ENCODE data around the gene SORT1. TPM values are rescaled to one million over a fixed set of nuclear protein-coding genes. Genes with fewer than 3 reads are reported as not detected.

Gene SORT1
- total and polyA plus RNA-seq, 12 donors, result 32.8 to 235 (median 119) TPM

DNA sequence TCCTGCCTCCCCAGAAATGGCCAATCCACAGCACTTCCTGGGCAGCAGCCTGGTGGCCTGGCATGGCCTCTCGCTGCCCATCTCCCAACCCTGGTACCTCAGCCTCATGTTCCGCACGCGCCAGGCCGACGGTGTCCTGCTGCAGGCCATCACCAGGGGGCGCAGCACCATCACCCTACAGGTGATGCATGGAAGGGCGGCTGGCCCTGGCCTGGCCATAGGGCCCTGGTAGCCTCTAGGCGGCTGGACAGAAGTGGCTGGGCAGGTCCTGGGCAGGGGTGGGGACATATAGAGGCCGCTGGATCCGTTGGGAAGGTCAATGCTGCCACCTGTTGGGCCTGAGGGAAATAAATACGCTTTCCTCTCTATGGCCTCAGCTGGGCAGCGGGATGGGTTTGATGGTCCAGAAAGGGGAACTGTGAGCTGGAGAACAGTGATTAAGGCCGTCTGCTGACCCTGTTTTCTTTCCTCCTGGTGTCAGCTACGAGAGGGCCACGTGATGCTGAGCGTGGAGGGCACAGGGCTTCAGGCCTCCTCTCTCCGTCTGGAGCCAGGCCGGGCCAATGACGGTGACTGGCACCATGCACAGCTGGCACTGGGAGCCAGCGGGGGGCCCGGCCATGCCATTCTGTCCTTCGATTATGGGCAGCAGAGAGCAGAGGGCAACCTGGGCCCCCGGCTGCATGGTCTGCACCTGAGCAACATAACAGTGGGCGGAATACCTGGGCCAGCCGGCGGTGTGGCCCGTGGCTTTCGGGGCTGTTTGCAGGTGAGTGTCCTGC is 133.9 kb downstream of the SORT1 start:
- DNase-seq (peak; percentile 73 to 85), ATAC-seq (peak; percentile 80 to 90 (median 82))
- 54 to 55% methylated on average over 29 of the region's 29 CpGs for WGBS, 2 donors
- H3K4me1 ChIP-seq, result peaks cover 0 to 11% (median 0%) of the 10 kb centered on the region in 9 donors
- intact Hi-C loops (cut with DNase I), result loop anchor here in 7 of 10 donors (1.0 to 10.0 kb wide), 6 partner anchors 134 to 271 kb away; partner anchors contain the start of genes SORT1 (in 2 of the 7) and GPR61 (in 1 of the 7)
- peaks cover 0 to 2% (median 0%) of the 10 kb centered on the region in 9 donors for H3K36me3 ChIP-seq
- no peaks in the 10 kb centered on the region for H3K9me3 ChIP-seq
- no peak overlapping the region for H3K4me3 ChIP-seq
- H3K27me3 ChIP-seq, result no peaks in the 10 kb centered on the region
- TF ChIP-seq, protein P1, sequence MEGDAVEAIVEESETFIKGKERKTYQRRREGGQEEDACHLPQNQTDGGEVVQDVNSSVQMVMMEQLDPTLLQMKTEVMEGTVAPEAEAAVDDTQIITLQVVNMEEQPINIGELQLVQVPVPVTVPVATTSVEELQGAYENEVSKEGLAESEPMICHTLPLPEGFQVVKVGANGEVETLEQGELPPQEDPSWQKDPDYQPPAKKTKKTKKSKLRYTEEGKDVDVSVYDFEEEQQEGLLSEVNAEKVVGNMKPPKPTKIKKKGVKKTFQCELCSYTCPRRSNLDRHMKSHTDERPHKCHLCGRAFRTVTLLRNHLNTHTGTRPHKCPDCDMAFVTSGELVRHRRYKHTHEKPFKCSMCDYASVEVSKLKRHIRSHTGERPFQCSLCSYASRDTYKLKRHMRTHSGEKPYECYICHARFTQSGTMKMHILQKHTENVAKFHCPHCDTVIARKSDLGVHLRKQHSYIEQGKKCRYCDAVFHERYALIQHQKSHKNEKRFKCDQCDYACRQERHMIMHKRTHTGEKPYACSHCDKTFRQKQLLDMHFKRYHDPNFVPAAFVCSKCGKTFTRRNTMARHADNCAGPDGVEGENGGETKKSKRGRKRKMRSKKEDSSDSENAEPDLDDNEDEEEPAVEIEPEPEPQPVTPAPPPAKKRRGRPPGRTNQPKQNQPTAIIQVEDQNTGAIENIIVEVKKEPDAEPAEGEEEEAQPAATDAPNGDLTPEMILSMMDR (IDR thresholded peaks at IDR 0.05), result peak; percentile 88 to 96 (median 93)
- H3K27ac ChIP-seq, result no peak overlapping the region

DNA sequence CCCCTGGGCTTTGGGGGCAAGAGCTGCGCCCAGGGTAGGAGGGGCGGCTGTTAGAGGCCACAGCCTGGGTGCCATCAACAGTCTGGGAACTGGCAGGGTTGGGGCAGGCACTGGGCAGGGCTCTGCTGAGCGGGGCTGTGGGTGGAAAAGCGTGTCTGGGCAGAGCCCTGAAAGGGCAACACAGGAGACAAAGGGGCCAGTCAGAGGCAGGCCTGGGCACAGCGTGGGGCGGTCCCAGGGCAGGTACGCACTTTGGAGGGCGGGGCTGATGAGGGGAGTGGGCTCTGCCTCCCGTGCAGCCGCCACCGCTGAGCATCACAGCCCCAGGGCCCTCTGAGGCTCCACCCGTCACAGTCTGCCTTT is 134.5 kb downstream of the SORT1 start:
- Histone ChIP-seq H3K9me3 (no peaks in the 10 kb centered on the region), H3K27me3 (no peaks in the 10 kb centered on the region), H3K36me3 (peaks cover 0 to 3% (median 0%) of the 10 kb centered on the region in 9 donors), H3K4me3 (no peak overlapping the region), H3K4me1 (peaks cover 0 to 11% (median 0%) of the 10 kb centered on the region in 9 donors), H3K27ac (no peak overlapping the region)
- intact Hi-C loops (cut with DNase I), result loop anchor here in 7 of 10 donors (1.0 to 10.0 kb wide), 6 partner anchors 134 to 272 kb away; partner anchors contain the start of genes SORT1 (in 2 of the 7) and GPR61 (in 1 of the 7)
- DNase-seq, result no peak
- ATAC-seq, result peak in 5 of 8 donors; percentile 3 to 7 (median 5)
- 73 to 74% methylated on average over 11 to 12 of the region's 12 CpGs for WGBS, 2 donors
- TF ChIP-seq, protein P1 (IDR thresholded peaks at IDR 0.05), result no peak

DNA sequence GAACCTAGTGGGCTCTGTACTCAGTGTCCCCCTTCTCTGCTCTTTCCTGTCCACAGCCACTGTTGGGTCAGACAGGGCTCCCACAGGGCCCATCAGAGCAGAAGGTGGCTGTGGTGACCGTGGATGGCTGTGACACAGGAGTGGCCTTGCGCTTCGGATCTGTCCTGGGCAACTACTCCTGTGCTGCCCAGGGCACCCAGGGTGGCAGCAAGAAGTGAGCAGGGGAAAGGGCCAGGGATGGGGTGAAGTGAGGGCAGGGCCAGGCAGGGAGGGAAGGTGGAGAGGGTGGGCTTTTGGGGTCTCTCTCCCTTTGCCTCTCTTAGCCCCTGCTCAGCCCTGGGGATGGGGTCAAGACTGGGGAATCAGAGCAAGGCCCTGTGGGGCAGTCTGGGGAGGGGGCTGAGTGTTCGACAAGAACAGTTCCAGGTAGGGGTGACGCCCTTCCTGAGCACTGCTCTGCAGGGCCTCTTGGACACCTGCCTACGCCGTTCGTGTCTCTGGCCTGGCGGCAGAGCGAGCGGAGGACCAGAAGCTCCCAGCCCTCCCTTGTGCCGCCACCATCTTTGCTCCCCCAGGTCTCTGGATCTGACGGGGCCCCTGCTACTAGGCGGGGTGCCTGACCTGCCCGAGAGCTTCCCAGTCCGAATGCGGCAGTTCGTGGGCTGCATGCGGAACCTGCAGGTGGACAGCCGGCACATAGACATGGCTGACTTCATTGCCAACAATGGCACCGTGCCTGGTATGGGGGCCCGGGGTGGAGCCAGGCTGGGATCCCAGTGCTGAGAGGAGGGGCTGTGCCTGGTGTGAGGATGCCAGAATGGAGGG is 135.3 kb downstream of the SORT1 start:
- no peak for DNase-seq
- intact Hi-C loops (cut with DNase I), result loop anchor here in 7 of 10 donors (1.0 to 10.0 kb wide), 6 partner anchors 135 to 272 kb away; partner anchors contain the start of genes SORT1 (in 2 of the 7) and GPR61 (in 1 of the 7)
- 86 to 87% methylated on average over 22 of the region's 22 CpGs for WGBS, 2 donors

More for the DNA sequence above, 135.3 kb downstream of the SORT1 start:
- peaks cover 0 to 3% (median 0%) of the 10 kb centered on the region in 9 donors for H3K36me3 ChIP-seq
- H3K4me1 ChIP-seq, result peaks cover 0 to 11% (median 0%) of the 10 kb centered on the region in 9 donors
- ATAC-seq, result no peak
- no peaks in the 10 kb centered on the region for H3K27me3 ChIP-seq
- H3K27ac ChIP-seq, result no peak overlapping the region
- H3K4me3 ChIP-seq, result no peak overlapping the region
- no peaks in the 10 kb centered on the region for H3K9me3 ChIP-seq
- TF ChIP-seq, protein P1 (IDR thresholded peaks at IDR 0.05), result no peak

Data from heart right ventricle (tissue), 16 donors.